HEK293T (cell line): ENCODE results near the gene MXD1.

Experiments used
- CTCF ChIA-PET: fragments of 350-600 bp; formaldehyde crosslinking; extraction: SDS; loops from one replicate; lab custom pipeline; 2021; ENCODE audit warnings: antibody characterized with exemption, inconsistent platforms; lab: Yijun Ruan, JAX
- POLR2A ChIA-PET: fragments of 350-600 bp; formaldehyde crosslinking; extraction: SDS; loops from one replicate; lab custom pipeline; 2020; ENCODE audit warnings: antibody characterized with exemption, inconsistent platforms; lab: Yijun Ruan, JAX
- DNase-seq: peaks from one replicate; pipeline ENCODE4 v3.0.0; 2012; ENCODE audit warnings: mixed read lengths; ENCODE audit errors: extremely low spot score
- ARNT ChIP-seq: fragments of 450-650 bp; IDR thresholded peaks from 2 replicates; pipeline ENCODE4 v1.6.1; 2017; ENCODE audit warnings: mild to moderate bottlenecking
- BHLHE40 ChIP-seq: fragments of 450-650 bp; IDR thresholded peaks from 2 replicates; pipeline ENCODE4 v1.6.1; 2016; ENCODE audit warnings: mild to moderate bottlenecking, moderate library complexity, borderline replicate concordance
- CTBP1 ChIP-seq: fragments of 450-650 bp; IDR thresholded peaks from 2 replicates; pipeline ENCODE4 v1.6.1; 2016; ENCODE audit warnings: borderline replicate concordance
- ELF4 ChIP-seq: fragments of 450-650 bp; IDR thresholded peaks from 2 replicates; pipeline ENCODE4 v1.6.1; 2017; ENCODE audit warnings: antibody characterized with exemption
- FOXA1 ChIP-seq: fragments of 450-650 bp; IDR thresholded peaks from 2 replicates; pipeline ENCODE4 v1.6.1; 2016; ENCODE audit warnings: mild to moderate bottlenecking
- FOXK2 ChIP-seq: fragments of 450-650 bp; IDR thresholded peaks from 2 replicates; pipeline ENCODE4 v1.6.1; 2016; ENCODE audit warnings: mild to moderate bottlenecking
- FOXM1 ChIP-seq: fragments of 450-650 bp; IDR thresholded peaks from 2 replicates; pipeline ENCODE4 v1.6.1; 2017; ENCODE audit warnings: mild to moderate bottlenecking, borderline replicate concordance
- HDGF ChIP-seq: fragments of 450-650 bp; IDR thresholded peaks from 2 replicates; pipeline ENCODE4 v1.6.1; 2017; ENCODE audit warnings: antibody characterized with exemption, borderline replicate concordance
- L3MBTL2 ChIP-seq: fragments of 450-650 bp; conservative IDR thresholded peaks from 2 replicates; pipeline ENCODE4 v1.6.1; 2016; ENCODE audit warnings: mild to moderate bottlenecking
- LEF1 ChIP-seq: fragments of 450-650 bp; IDR thresholded peaks from 2 replicates; pipeline ENCODE4 v1.6.1; 2017; ENCODE audit warnings: mild to moderate bottlenecking, borderline replicate concordance
- NFRKB ChIP-seq: fragments of 450-650 bp; IDR thresholded peaks from 2 replicates; pipeline ENCODE4 v1.6.1; 2016; ENCODE audit warnings: mild to moderate bottlenecking, moderate library complexity
- SP1 ChIP-seq: fragments of 450-650 bp; IDR thresholded peaks from 2 replicates; pipeline ENCODE4 v1.6.1; 2017
- SUZ12 ChIP-seq: fragments of 450-650 bp; IDR thresholded peaks from 2 replicates; pipeline ENCODE4 v1.6.1; 2016; ENCODE audit warnings: mild to moderate bottlenecking
- TARDBP ChIP-seq: fragments of 450-650 bp; IDR thresholded peaks from 2 replicates; pipeline ENCODE4 v1.6.1; 2016
- ZNF384 ChIP-seq: fragments of 450-650 bp; IDR thresholded peaks from 2 replicates; pipeline ENCODE4 v1.6.1; 2016
- TF ChIP-seq, protein P1 (sequence below): fragments of 450-650 bp; IDR thresholded peaks from 2 replicates; pipeline ENCODE4 v1.6.1; 2016

The MXD1 gene

DNA sequence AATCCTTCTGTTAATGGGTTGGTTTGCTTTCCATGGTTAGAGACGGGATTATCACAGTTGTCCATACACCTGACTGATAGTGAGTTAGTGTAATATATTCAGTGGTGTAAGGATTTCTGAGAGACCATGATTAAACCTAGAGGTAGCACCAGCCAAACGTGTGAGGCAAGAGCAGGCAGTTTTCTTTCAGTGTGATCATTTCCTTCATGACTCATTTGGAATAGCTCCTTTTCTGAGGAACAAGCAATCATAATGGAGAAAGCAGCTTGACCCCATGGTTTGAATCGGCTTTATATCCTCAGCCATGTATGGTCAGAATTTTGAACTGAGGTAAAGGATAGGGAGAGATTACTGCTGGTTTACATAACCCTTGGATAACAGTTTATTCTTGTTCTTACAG, 2.9 kb downstream of the MXD1 start:
- CTCF ChIA-PET, result interaction anchor here (0.6 kb wide), 1 partner anchor 24 kb away, joined by 4 read pairs; the partner anchor contains the start of gene SNRNP27
- no peak for DNase-seq
- POLR2A ChIA-PET, result interaction anchor here (1.6 kb wide), 1 partner anchor 24 kb away, joined by 3 read pairs; the partner anchor contains the start of gene SNRNP27
- TF ChIP-seq FOXK2 (no peak), FOXM1 (no peak), ARNT (no peak), L3MBTL2 (no peak), SP1 (no peak), BHLHE40 (no peak), NFRKB (no peak), LEF1 (no peak), FOXA1 (no peak), TARDBP (no peak), ZNF384 (no peak)
- TF ChIP-seq, protein P1, sequence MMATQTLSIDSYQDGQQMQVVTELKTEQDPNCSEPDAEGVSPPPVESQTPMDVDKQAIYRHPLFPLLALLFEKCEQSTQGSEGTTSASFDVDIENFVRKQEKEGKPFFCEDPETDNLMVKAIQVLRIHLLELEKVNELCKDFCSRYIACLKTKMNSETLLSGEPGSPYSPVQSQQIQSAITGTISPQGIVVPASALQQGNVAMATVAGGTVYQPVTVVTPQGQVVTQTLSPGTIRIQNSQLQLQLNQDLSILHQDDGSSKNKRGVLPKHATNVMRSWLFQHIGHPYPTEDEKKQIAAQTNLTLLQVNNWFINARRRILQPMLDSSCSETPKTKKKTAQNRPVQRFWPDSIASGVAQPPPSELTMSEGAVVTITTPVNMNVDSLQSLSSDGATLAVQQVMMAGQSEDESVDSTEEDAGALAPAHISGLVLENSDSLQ, result no peak

DNA sequence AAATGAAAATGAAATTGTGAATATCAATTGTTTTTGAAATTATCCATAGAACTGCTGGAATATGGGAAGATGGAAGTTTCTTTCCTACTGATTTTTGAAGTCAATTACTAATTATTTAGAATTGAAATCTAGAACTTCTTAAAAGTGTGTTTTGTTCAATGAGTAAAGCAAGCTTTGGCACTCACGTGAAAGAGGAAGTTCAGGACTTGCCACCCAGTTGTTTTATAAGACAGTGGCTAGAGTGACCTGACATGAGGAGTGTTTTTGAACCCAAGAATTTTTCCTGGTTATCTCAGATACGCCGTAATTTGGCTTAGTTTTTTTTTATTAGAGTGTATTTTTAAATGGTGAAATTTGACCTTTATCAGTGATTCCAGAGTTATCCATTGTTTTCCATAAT, 3.5 kb downstream of the MXD1 start:
- ChIA-PET POLR2A (interaction anchor here (1.6 kb wide), 1 partner anchor 24 kb away, joined by 3 read pairs; the partner anchor contains the start of gene SNRNP27), CTCF (interaction anchor here (0.6 kb wide), 1 partner anchor 25 kb away, joined by 4 read pairs; the partner anchor contains the start of gene SNRNP27)
- TF ChIP-seq TARDBP, result no peak
- TF ChIP-seq, protein P1, result no peak
- no peak for TF ChIP-seq FOXM1
- no peak for DNase-seq

DNA sequence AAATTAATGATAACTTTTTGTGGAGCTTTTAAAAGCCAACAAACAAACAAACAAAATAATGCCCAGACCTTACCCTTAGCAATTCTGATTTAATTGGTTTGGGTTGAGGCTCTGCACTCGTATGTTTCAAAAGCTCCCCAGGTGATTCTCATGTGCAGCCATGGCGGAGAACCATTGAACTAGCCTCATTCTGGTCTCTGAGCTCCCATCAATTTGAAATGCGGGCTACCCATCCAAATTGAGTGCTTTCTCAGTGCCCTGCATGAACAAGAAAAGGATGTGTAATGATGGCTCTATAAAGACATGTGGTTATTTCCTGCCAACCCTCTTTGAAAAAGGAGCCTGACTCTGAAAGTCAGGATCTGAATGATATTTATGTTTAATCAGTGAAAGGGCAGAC, 8.2 kb downstream of the MXD1 start:
- CTCF ChIA-PET, result interaction anchor here (0.5 kb wide), 1 partner anchor 264 kb away, joined by 3 read pairs; no protein-coding TSS in a partner anchor
- TF ChIP-seq LEF1 (no peak), CTBP1 (no peak), FOXA1 (no peak), SUZ12 (no peak), FOXM1 (no peak), HDGF (no peak), BHLHE40 (no peak), ARNT (no peak), SP1 (no peak), L3MBTL2 (no peak)
- TF ChIP-seq, protein P1, result no peak
- no peak for DNase-seq
- POLR2A ChIA-PET, result interaction anchor here (2.4 kb wide), 1 partner anchor 9 kb away, joined by 12 read pairs; the partner anchor contains the start of gene MXD1

DNA sequence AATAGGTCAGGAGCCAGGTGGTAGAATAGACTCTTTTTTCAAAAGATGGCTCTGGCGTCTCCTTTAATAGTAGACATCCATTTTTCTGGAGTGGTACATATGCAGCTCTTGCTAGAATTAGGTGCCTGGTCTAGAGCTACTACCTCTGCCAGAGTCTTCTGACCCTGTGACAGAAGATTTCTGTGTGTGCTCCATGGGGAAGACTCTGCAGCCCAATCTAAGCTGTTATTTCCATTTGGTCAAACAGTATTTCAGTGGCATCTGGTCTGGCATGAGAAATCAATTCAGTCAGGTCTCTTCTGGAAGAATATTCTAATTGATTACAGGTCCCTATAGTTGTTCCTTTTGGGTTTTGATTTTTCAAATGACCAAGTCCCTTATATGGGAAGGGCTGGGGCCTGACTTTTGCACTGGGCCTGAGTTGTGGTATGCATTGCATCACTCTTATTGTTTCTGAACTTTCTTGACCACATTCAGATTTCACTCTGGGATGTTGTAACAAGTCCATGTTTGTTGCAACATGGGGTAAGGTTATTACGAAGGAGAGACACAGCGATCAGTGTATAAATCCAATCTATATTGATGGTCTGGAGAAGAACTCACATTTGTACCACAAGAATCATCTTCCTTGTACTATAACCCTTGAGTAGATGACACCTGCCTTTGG, 12.1 kb downstream of the MXD1 start:
- no peak for TF ChIP-seq SUZ12
- TF ChIP-seq TARDBP, result no peak
- no peak for TF ChIP-seq ELF4
- TF ChIP-seq CTBP1, result no peak
- TF ChIP-seq FOXA1, result no peak
- no peak for TF ChIP-seq BHLHE40
- TF ChIP-seq, protein P1, result no peak
- no peak for TF ChIP-seq LEF1
- TF ChIP-seq FOXK2, result no peak
- TF ChIP-seq HDGF, result no peak
- no peak for TF ChIP-seq FOXM1
- ChIA-PET CTCF (no interaction called here), POLR2A (interaction anchor here (1.0 kb wide), 1 partner anchor 12 kb away, joined by 3 read pairs; no protein-coding TSS in a partner anchor)
- DNase-seq, result no peak

DNA sequence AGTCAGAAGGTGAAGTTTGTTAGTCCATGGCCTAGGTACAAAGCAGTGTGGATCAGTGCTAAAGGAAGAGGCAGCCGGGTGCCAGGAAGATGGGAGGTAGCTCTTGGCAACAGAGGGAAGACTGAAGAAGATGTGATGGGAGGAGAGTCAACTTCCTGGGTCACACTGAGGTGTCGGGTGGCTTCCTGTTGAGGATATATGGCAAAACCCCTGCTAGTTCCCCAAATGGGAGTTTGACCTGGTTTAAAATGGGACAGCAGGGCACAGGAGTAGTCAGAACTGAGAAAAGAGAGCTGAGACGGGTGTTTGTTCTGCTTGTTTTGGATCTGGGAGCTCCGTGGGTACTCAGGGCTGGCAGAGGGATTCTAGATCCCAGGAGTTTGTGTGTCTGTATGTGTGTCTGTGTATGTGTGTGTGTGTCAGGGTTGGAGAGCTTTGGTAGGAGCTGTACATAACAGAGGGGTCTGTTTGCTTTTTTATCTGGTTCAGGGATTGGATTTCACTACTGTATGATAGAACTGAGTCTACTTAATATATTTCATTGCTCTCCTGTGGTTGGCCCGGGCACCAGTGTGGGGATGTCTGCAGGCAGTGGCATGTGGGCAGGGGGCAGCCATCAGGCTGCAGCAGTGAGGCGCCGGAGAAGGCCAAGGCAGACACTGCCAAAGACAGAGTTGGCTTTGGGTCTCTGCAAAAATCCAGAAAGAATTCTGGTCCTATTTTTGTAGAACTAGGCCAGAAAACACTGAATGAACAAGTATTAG, 17.1 kb downstream of the MXD1 start:
- ChIA-PET CTCF (interaction anchor here (0.6 kb wide), 1 partner anchor 1307 kb away, joined by 3 read pairs; no protein-coding TSS in a partner anchor), POLR2A (interaction anchor here (1.5 kb wide), 1 partner anchor 210 kb away, joined by 5 read pairs; no protein-coding TSS in a partner anchor)
- DNase-seq, result no peak
- TF ChIP-seq CTBP1 (no peak), ZNF384 (no peak), LEF1 (no peak), FOXK2 (no peak), BHLHE40 (no peak), FOXA1 (no peak), TARDBP (no peak), HDGF (no peak), SUZ12 (no peak), FOXM1 (no peak), ELF4 (no peak), NFRKB (no peak), SP1 (no peak), L3MBTL2 (no peak)
- TF ChIP-seq, protein P1, result no peak
